HG02623 (cell line): ENCODE measurements around the gene COL15A1.
"Not testable (repeated sequence)": the region's sequence is repeated elsewhere in the genome, so short reads cannot be mapped to it uniquely, and the experiment has no call there.

Experiments
- ATAC-seq: cut with Tn5 transposase; IDR thresholded peaks from one replicate; pipeline ENCODE4 v1.9.1; 2021; ENCODE audit warnings: moderate library complexity; ENCODE audit not compliant: unreplicated experiment

COL15A1 gene

DNA sequence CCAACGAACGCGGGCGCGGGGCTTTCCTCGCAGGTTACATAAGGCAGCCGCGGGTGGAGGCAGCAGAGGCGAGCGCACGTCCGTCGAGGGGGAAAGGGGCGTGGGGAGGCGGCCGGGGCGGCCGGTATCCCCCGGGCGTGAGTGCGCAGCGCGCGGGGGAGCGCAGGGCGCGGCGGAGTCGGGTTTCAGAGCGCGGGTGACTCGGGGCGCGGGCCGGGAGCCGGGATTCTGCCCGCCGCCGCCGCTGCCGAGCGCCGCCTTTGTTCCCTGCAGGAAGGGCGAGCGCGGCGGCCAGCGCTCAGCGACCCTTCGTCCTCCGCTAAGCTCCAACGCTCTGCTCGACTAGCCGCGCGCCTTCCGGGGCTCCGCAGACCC, at the start of gene COL15A1:
Gene COL15A1, plus strand, starts transcription at position 226 of the 375 bp plus-strand sequence. CDS start 155 bp downstream, outside the sequence.
- no peak for ATAC-seq

DNA sequence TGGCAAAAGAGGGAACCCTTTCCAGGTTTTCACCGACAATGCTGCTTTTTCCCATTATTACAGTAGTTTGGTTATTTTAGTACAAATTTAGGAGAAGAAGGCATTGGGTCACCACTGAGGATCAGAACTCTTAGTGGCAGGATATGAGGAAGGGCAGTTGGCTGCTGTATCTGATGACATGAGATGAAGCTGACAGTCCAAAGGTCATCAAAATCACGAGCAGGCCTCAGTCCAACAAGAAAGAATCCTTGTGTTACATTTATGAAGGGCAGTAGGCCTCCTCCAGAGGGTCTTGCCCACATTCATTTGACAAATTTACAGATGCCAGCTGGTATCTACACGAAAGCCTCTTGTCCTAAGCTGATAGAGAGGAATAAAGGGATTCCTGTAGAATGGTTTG, 49.5 kb upstream of the COL15A1 start:
- ATAC-seq: no peak

DNA sequence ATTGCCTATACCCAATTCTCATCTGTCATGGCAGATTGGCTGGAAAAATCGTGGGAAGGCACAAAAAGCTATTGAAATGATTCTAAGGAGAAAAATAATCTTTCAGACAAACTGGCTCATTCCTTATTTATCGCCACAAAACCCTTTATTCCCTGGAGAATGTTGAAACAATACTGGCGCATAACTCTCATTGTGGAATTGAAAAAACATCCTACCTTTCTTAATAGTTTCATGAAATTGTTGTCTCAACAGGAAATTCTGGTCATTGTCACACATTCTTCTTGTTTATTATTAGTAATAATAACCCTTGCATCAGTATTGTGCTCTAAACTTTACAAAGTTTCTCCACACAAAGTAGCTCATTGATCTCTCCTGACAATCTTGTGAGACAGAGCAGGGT, 48.9 kb upstream of the COL15A1 start:
- ATAC-seq: no peak

DNA sequence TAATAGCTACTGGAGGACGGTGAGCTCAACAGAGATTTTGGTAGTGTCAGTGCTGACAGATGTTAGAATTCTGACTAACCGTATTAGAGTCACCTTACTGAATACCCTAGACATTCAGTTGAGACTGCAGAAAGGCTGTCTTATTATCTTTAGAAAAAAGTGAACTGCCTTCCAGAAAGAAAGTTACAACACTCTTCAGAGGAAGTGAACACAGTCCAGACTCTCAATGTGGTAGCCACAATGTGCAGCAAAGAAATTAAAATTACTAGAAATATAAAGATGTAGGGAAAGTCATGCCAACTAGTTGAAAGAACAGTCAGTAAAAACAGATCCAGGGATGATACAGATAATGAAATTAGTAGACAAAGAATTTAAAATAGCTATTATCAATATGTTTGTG, 47.1 kb upstream of the COL15A1 start:
- no peak for ATAC-seq

DNA sequence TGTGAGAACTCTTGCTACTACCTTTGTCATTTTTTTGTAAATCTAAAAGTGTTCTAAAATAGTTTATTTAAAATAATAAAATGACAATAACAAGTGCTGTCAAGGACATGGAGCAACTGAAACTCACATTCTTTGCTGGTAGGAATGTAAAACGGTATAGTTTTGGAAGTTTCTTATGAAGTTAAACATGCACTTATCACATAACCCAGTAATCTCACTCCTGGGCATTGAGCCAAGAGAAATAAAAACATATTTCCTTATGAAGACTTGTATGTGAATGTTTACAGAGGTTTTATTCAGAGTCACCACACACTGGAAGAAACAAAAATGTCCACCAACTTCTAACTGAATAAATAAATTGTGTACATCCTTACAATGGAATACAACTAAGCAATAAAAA, 46.0 kb upstream of the COL15A1 start:
- ATAC-seq: no peak

DNA sequence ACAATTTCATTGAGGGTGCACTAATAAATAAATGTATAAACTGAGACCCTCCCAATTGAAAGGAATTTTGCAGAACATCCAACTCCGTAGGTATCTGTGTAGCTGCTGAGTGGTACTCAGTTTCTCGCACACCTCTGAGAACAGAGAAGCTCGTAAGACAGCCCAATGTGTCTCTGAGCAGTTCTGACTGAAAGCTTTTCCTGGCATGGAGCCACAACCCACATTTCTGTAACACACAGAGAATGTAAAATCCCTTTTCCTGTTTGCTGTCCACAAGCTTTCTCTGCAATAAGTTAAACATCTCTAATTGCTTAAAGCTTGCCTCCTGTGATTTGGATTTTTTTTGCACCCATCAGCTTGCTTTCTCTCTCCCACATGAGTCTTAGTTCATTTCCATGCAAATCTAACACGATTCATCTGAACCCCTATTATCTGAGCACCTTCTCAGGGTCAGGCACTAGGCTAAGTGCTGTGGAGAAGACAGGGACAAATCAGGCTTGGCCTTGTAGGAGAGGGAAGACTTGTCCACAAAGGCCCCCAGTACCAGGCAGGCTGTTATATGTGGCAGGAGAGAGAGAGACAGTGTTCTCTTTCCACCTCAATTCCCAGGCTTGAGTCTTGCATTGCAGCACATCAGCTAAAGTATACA, 44.2 kb upstream of the COL15A1 start:
- no peak for ATAC-seq

DNA sequence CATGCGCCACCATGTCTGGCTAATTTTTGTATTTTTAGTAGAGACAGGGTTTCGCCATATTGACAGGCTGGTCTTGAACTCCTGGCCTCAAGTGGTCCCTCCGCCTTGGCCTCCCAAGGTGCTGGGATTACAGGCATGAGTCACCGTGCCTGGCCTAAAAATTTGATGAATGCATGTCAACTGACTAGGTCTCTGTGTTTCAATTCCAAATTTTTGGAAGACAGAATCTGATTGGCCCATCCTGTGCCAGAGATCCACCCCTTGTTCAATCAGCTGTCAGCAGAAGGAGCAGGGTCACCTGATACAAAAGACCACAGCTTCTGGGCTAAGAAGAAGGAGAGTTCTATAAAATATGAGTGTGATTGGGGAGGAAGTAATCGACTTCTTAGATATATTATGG, 43.5 kb upstream of the COL15A1 start:
- no peak for ATAC-seq

DNA sequence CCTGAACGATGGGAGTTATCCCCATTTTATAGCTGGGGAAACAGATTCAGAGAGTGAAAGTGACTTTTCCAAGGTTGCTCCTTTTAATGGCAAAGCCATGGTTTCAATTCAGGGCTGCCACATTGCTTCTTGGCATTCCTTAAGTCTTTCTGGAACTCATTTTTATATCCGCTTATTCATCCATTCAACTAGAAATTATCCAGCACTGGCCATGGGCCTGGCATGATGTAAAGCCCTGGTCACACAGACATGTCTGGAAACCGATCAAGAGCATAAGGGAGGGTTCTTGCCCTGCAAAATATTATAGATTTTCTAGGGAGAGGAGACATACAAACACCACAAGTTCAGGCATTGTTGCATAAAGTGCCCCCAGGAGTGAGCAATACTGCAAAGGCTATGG, 43.0 kb upstream of the COL15A1 start:
- ATAC-seq: no peak

DNA sequence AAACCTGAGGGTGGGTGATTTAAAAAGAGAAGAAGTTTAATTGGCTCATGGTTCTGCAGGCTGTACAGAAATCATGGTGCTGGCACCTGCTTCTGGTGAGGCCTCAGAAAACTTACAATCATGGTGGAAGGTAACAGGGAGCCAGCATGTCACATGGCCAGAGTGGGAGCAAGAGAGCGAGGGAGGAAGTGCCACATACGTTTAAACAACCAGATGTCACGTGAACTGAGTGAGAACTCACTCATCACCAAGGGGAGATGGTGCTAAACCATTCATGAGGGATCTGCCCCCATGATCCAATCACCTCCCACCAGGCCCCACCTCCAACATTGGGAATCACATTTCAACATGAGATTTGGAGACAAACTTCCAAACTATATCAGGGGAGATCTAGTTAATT, 41.9 kb upstream of the COL15A1 start:
- ATAC-seq: not testable (repeated sequence)

DNA sequence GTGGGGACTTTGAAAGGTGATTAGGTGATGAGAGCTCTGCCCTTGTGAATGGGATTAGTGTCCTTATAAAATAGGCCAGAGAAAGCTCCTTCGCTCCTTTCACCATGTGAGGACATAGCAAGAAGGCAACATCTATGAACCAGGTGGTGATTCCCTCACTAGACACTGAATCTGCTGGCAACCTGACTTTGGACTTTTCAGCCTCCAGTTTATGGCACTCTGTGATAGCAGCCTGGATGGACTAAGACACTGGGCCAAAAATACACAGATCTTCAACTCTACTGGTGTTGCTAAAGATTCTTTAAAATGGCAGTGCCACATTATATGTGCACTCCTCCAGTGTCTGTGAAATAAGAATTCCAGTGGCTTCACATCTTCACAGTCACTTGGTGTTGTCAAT, 41.2 kb upstream of the COL15A1 start:
- ATAC-seq: no peak

DNA sequence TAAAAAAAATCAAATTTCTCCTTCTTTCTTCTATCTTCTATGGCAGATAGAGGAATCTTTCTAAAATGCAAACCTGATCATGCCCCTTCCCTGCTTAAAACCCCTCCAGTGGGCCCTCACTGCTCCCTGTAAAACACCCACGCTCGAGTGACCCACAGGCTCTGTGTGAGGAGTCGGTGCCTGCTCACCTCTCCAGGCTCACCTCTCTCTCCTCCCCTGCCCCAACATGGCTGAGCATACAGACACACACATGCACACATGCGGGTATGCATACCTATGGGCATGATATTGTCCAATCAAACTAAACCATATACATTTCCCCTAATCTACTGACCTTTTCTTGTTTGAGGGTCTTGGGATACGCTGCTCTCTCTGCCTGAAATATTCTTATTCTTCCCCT, 40.8 kb upstream of the COL15A1 start:
- ATAC-seq: no peak

DNA sequence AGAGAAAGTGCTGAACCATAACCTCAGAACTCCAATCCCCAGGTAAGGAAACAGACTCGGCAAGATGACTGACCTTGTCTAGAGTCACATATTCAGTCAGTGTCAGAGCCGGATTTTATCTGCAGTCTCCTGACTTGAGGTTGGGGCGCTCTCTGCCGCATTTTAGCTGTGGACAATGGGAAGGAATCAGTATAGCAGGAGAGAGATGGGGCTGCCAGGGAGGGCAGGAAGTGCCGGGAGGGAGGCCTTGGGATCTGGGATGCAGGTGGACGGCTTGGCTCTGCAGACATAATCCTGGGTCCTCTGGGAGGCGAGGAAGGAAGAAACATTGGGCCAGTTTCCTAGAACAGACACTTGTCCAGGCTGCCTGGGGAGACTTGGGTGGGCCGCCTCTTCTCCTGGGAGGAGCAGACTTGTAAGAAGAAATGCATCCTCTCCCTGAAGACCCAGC, 39.7 kb upstream of the COL15A1 start:
- ATAC-seq: no peak

DNA sequence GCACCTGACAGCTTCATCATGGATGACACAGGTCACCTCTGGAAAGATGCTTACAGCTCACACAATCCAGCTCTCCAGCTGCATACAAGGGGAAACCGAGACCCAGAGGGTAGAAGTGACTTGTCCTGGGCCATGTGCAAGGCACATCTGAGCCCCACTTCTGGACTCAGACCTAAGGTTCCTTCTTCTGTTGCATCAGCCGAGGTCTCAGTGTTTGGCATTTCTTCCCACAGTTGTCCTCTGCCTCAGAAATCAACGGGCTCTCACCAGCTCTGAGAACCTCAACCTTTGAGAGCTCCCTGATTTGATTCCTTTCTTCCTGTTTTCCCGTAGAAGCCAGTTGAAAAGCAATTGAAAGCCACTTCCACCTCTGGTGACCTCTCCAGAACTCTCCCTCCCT, 38.7 kb upstream of the COL15A1 start:
- ATAC-seq: no peak

DNA sequence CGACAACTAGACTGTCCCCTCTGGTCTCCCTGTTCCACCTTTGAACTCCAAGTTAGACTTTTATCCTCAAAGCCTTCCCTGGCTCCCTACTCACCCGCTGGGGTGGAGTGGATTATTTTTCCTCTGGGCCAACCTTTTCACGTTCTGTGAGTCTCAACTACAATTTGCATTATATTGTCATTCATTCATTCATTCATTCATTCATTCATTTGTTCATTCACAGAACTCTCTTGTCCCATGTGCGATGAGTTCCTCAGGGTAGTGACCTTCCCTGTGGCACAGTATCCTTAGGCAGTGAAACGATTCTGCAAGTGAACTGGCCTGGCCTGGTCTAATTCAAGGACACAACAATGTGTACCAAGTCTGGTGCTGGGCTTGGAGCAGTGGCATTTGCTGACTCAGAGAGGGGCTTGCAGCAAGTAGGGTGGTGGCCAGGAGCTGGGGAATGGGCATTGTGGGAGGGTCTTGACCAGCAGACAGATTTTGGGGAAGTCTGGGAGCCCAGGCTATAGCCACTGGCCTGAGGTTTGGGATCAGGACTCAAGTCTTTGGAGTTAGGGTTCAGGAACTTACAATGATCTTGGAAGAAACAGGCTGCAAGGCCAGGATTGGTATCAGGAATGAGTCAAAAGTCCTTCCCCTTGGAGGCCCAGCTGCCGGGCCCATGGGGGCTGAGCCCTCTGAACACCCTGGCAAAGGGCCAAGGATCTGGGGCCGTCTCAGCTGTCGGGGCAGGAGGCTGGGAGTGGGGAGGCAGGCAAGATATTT, 37.2 kb upstream of the COL15A1 start:
- ATAC-seq: no peak

DNA sequence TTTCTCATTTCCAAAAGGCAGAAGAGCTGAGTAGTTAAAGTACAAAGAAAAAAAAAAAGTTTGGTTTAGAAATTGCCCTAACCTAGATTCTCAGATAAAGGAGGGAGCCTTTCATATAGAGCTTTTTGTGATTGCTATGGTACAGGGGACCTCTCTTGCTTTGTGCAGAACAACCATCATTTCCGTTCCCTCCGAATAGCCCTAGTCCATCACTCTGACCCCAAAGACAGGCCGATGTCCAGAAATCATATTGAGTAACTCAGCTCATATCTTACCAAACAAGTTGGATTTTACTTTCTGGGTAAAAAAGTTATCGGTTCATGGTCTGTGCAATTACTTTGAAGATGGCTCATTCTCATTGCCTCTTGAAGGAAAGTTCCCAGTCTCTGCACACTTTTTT, 36.7 kb upstream of the COL15A1 start:
- ATAC-seq: no peak

DNA sequence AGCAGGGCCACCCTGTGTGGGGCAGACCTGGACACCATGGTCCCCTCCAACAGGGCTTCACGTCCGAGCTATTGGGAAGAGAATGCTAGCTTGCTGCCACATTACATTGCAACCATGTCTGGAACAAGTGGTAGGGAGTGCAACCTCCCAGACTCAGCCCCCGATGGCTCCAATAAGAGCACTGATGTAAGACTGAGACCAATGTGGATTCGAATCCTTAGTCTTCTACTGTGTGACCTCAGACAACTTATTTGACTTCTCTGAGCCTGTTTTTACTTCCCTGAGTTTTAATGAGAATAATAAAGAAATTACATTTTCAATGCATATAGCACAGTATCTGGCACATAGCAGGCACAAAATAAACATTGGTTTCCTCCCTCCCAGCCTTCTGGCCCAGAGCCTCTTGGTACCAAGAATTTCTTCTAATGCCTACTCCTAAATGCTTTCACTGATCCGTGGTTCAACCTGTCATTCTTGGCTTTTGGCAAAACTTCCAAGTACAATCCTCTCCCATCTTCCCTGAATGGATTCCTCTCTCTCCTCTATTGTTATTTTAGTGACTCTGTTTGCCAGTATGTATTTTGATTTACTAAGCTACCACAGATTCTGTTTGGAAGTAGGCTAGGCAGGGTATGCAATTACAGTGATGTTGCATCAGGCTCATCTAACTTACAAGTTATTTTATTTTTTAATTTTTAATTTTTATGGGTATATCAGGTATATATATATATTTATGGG, 34.6 kb upstream of the COL15A1 start:
- ATAC-seq: no peak

DNA sequence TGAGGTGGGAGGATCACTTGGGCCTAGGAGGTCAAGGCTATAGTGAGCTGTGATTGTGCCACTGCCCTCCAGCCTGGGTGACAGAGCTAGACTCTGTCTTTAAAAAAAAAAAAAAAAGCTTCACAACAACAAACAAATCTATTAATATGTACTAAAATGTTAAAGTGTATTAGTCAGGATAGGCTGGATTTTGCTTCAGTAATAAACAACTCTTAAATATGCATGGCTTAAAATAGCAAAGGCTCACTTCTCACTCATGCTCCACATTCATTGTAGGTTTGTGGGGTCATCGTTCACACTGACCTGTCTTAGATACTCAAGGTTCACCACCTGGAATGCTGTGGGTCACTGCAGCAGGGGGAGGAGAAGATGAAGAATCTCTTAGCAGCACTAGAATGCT, 33.8 kb upstream of the COL15A1 start:
- ATAC-seq: no peak

DNA sequence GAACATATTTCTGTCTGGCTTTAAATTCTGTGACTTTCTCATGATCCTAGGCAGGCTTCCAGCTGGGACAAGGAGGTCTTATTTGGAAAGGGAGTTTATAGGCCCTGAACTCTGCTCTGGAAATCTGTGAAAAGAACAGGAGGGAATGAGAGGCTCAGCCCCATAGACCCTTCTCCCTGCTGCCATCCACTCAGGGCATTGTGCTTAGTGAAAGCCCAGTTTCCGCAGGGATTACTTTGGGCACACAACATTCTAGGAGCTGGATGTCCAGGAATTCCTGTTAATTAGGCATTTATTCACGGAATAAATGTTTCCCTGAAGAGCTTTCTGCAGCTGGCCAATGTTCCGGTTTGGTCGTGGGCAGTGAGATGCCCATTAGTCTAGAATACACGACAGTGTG, 32.7 kb upstream of the COL15A1 start:
- ATAC-seq: no peak

DNA sequence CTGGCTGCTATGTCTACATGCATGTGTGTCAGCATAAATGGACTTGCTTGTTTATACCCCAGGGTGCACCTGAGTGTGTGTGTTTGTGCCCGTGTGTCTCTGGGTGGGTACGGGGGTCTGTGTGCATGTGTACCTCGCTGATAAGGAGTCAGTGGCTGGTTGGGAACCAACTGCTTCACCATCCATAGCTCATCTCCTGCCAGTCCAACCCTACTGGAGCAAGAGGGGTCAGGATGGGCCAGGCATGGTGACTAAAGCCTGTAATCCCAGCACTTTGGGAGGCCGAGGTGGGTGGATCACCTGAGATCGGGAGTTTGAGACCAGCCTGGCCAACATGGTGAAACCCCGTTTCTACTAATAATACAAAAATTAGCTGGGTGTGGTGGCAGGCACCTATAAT, 32.0 kb upstream of the COL15A1 start:
- not testable (repeated sequence) for ATAC-seq

DNA sequence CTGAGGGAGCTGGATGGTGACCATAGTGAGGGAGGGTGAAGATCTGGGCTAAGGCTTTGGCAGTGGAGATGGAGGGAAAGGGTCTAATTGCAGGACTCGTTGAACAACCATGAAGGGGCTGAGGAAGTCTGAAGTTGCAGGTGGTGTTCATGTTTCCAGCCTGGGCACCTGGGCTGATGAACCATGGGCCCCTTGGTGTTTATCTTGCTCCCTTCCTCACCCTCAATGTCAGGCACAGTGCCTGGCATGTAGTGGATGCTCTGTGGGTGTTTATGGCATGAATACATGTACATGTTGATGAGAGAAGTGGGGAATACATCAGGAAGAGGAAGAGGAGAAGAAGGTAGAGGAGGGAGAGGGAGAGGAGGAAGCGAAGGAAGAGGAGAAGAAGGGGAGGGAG, 31.3 kb upstream of the COL15A1 start:
- ATAC-seq: no peak

DNA sequence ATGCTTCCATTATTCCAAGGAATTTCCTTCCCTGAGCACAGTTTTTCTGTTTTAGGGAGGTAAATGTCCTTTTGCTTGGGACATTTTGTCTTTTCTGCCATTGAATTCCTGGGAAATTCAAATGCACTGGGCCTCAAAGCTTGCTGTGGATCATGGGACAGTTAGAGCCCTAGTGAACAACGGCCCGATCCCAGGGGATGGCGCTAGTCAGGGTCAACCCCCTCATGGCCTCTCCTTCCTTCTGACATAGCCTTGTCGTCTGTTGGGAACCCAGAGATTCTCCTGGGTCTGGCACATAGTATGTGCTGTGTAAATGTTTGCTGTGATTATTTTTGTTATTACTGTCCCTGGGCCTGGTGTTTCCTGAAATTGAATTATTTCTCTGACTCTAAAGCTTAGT, 30.7 kb upstream of the COL15A1 start:
- ATAC-seq: no peak

DNA sequence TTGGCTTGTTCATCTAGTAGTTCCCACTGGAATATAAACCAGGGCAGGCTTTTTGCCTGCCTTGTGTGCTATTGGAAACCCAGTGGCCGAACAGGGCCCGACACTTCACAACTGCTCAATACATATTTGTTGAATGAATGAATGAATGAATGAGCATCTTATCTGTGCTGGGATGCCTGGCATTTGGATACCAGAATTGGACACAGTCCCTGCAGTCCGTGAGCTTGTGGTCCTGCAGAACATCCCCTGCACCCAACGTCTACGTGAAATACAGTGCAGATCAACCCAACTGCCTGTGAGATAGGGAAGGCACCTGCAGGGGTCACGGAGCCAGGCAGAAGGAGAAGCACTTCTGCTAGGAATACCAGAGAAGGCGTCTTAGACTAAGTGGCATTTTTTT, 30.0 kb upstream of the COL15A1 start:
- ATAC-seq: no peak
